ENCODE measurements around the gene CXCR3.
A peak's percentile ranks its signal among the peaks of the same experiment; 100 is the strongest.
"Not testable (repeated sequence)": the region's sequence is repeated elsewhere in the genome, so short reads cannot be mapped to it uniquely, and the experiment has no call there.

The CXCR3 gene

DNA sequence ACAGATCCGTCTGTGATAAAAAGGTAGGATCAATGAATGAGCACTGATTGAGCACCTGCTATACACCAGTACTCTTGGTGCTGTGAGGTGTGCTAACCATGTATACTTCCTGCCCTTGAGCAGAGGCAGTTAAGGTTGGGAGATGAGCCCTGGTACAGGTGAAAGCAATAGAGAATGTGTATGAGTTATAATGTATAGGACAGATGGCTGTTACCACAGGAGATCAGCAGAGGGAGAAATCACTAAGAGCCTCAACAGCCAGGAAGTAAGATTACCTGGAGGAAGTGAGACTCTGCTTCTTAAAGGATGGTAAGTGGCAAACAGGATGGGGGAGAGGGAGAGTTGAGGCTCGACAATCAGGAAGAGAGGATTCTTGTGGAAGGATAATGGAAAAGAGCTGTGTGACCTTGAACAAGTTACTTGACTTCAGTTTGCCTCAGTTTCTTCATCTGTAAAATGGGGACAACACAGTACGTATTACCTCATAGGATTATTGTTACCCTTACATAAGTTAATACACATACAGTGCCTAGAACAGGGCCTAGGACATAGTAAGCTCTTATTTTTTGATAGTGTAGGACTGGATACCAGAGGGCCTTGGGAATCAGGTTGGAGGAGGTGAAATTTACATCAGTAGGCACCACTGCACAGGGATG lies 9.1 kb downstream of the CXCR3 start:
- no peak for DNase-seq

DNA sequence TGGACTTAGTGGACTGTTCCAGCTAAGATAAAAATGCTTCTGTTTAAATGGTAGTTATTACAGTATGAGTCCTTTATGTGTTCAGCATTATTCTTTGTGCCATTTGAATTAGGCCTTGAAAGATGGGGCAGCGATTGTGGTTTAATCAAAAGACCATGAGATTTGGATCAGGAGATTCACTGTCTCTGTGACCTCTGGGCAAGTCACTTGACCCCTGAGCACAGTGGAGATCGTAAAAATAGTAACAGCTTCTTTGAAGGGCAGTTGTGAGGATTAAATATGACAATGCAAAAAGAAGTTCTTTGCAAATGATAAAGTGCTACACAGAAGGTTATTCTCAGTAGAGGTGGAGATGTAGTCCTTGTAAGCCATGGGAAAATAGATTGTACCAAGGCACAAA lies 10.8 kb downstream of the CXCR3 start:
- no peak for DNase-seq

DNA sequence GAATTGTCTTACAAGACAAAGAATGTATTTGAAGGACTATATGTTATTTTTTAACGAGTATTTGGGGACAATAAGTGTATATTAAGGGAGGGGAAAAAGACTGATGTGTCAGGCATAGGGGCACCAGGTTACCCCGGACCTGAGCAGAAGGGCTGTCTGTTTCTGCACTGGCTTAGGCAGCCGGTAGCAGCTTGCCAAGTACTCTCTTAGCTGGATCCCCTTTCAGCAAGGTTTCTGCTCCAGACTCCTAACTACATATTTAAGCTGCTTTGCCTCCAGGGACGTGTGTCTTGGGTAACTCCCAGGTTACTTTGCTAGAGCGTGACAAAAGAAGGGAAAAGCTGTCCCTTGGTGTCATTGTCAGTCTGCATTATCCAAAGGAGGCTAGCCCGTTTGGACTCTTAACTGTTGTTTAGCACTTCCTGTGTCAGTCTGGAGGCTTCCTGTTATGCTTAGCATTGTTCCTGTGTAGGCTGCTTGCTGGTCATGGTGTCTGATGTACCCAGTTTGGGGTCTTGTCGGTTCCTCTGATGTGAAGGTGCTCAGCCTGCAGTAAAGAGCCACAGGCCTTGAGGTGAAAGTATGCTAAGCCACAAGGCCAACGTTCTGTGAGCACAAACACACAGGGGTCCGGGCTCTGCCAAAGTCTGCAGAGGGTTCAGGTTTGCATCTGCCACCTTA lies 11.6 kb downstream of the CXCR3 start:
- no peak for DNase-seq

DNA sequence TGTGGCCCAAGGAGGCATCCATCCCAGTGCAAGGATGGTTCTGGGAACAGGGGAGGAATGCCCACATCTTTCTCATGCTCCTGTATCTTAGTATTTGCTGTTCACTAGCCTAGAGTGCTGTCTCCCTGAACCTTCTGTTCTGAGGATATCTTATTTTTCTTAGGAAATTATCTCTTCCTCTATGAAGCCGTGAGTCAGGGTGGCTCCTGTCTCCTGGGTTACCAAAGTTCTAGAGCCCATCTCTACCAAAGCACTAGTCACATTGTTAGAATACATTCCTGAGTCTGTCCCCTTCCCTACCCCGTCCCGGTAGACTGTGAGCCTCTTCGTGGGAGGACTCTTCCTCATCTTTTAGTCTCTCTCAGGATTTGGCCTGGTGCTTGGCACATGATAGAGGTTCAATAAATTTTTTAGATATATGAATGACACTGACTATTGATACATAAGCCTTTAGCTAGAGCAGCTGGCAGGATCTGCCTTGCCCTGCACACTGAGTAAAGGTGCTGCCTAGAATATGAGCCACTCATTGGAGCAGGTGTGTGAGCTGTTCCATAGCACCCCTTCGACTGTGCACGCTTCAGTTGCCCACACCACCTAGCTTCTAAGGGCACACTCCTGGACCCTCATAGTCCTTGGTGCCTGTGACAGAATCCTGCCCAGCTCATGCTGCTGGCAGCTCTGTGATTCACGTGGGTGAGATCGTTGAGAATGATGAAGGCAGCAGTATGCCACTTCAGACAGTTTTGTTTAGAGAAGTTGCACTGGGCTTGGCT lies 13.3 kb downstream of the CXCR3 start:
- DNase-seq, result no peak

DNA sequence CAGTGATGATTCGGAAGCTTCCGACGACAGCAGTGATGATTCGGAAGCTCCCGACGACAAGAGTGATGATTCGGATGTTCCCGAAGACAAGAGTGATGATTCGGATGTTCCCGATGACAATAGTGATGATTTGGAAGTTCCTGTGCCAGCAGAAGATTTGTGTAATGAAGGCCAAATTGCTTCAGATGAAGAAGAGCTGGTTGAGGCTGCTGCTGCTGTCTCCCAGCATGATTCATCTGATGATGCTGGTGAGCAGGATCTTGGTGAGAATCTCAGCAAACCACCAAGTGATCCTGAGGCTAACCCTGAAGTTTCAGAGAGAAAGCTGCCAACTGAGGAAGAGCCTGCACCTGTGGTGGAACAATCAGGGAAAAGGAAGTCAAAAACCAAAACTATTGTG lies 14.2 kb downstream of the CXCR3 start:
- DNase-seq, result no peak

DNA sequence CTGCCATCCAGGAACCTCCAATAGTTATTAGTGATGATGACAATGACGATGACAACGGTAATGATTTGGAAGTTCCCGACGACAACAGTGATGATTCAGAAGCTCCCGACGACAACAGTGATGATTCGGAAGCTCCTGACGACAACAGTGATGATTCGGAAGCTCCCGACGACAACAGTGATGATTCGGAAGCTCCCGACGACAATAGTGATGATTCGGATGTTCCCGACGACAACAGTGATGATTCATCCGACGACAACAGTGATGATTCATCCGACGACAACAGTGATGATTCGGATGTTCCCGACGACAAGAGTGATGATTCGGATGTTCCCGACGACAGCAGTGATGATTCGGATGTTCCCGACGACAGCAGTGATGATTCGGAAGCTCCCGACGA lies 14.7 kb downstream of the CXCR3 start:
- DNase-seq, result peak; percentile 2

DNA sequence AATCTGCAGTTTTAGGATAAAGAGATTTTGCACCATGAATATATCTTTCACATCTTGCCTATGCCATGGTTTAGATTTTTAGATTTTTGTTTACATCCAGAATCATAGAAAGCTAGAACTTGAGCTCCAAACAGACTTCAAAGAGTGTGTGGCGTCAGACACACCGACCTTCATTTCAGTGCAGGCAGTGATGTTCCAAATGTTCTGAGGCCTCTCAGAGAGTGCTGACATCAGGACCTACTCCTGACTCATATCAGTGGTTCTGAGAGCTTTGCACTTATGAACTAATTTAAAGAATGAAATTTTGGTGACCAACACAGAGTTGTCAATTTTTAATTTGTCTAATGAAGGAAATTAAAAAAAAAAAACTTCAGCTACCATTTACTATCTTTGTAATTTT lies 18.3 kb downstream of the CXCR3 start:
- no peak for DNase-seq

DNA sequence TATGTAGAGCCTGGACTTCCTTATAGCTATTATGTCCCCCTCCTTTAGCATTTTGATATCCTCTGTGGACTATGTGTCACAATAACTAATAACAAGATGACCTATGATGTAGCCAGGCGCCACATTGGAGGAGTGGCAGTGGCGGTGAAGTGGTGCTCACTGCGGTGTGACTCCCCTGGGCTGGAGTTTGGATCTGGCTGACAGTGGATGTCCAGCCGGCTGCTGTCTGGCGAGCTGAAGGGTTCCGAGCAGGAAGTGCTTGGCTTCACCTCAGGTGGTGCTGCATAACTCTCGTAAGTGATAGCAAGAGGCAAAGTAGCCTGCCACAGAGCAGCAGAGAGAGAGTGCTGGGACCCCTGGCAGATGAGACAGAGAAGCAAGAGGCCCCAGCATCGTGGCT lies 25.1 kb downstream of the CXCR3 start:
- DNase-seq, result not testable (repeated sequence)

DNA sequence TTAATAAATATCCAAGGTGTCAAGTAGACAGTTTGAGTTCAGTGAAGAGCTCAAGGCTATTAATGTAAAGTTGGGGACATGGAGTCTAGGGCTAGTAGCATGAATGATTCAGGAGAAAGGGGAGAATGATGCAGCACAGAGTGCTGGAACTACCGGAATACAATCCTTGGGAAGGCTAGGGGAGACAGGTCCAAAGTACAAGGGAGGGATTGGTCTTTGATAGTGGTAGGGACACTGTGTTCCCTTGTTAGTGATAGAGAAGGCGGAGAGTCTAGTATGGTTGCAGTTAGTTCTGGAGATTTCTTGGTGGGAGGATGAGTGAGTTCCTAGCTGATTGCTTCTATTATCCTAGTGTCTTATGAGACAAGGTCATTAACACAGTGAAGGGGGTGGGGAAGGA lies 31.4 kb downstream of the CXCR3 start:
- no peak for DNase-seq

DNA sequence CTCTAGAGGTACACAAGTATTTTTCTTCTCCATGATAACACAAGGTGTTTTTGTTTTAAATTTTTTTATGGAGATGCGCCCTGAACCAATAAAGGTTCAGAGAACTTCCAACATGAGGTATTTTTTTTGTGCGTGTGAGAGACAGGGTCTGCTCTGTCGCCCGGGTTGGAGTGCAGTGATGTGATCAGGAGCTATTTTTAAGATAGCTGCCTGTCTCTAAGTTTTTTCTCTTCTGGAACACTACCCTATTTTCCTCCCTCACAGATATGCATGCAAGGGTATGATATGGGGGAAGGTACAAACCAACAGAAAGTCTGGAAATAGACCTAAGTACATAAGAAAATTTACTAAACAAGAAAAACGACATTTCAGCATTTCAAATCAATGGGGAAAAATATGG lies 37.1 kb downstream of the CXCR3 start:
- no peak for DNase-seq

DNA sequence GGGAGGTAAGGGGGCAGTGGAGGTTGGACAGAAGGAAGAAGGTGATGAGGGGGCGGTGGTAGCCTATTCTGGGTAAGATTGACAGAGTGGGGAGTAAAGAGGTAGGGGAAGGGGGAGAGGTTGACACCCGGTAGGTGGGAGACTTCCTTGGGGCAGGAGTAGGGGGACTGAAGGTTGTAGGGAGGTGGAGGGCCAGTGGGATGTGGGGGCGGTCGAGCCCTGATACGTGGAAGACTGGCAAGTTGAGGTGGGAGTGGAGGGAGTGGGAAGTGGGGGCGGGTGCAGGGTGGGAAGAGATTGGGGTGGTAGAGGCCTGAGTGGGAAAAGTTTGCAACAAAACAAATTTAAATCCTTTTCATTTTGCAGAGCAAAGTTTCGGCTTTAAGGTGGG lies 38.3 kb downstream of the CXCR3 start:
- DNase-seq, result no peak

DNA sequence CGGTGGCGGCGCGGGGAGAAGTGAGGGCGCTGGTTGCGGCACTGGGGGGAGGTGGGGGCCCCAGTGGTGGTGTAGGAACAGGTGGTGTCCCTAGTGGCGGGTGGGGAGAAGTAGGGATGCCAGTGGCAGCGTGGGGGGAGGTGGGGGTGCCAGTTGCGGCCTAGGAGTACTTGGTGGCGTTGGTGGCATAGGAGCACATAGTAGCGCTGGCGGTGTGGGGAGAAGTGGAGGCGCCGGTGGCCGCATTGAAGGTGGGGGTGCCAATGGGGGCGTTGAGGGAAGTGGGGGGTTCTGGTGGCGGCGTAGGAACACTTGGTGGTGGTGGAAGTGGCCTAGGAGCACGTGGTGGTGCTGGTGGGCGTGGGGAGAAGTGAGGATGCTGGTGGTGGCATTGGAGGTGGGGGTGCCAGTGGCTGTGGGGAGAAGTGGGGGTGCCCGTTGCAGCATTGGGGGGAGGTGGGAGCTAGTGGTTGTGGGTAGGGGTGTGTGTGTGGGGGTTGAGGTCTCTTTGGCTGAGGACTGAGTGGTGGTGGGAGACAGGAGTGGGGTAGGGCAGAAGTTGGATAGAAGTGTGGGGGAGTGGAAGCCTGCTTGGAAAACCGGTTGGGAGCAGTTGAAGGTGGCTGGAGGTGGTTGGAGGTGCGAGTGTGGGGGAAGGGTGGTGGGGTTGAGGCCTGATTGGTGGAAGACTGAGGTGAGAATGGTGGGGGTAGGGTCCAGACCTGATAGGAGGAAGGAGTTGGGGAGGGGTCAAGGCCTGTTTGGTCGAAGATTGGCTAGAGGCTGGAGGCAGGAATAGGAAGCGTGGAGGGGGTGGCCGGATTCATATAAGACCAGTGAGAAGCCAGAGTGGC lies 38.9 kb downstream of the CXCR3 start:
- no peak for DNase-seq

DNA sequence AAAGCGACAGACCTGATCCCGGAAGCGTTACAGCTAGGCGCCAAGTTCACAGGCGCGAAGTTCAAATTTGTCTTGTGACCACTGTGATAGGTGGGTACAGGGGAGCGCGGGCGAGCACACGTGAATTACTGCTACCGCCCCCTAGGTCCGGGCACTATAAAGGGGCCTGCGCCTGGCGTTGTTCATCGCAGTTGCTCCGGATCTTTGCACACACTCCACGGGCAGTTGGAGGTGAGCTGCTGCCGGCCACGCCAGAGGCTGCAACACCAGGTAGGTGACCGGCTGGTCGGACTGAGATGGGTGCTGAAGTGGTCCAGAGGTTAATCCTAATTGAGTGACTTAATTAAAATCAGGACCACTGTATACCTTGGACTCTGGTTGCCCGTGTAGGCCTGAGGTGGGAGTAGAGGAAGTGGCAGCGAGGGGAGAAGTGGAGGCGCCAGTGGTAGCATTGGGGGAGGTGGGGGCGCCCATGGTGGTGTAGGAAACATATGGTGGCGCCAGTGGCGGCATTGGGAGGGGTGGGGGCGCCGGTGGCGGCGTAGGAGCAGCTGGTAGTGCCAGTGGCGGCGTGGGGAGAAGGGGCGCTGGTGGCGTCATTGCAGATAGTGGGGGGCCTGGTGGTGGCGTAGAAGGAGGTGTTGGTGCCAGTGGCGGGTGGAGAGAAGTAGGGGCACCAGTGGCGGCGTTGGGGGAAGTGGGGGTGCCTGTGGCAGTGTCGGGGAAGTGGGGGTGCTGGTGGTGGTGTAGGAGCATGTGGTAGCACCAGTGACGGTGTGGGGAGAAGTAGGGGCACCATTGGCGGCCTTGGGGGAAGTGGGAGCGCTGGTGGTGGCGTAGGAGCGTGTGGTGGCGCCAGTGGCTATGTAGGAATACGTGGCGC lies 39.8 kb downstream of the CXCR3 start, which contains the start of gene GCNA:
Gene GCNA, plus strand, starts transcription at position 185 of the 883 bp plus-strand sequence. CDS start 2,385 bp downstream, outside the sequence.
- no peak for DNase-seq

DNA sequence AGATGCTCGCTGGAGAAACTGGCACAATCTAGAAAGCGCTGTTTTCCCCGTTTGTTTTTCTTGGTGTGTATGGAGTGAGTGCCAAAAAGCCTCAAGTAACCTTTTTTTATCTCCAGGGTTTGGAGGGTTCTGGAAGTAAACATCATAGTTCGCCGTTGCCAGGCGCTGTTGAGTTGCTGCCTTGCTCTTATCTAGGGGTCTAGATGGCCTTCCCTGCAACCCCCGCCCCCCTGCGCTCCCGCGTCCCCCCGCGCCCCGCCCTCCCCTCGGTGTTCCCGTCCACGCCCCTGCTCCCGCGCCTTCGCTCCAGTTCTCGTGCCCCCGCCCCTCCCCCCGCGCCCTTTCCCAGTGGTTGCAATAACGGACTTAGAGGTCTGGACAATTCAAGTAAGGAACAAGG lies 40.6 kb downstream of the CXCR3 start:
- DNase-seq, result no peak

DNA sequence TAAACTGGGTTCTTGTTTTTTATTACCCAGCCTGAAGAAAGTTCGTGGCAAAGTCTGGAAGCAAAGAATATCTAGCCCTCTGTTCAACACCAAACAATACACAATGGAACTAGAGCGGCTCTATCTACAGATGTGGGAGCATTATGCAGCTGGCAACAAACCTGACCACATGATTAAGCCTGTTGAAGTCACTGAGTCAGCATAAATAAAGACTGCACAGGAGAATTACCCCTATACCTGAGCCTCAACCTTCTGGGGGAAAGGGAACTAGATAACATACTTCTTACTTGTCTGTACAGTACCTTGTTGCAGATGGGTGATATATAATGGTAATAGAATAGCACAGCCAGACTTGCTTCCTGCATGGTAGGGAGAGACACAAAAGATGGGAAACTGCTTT lies 44.7 kb downstream of the CXCR3 start:
- DNase-seq, result no peak

DNA sequence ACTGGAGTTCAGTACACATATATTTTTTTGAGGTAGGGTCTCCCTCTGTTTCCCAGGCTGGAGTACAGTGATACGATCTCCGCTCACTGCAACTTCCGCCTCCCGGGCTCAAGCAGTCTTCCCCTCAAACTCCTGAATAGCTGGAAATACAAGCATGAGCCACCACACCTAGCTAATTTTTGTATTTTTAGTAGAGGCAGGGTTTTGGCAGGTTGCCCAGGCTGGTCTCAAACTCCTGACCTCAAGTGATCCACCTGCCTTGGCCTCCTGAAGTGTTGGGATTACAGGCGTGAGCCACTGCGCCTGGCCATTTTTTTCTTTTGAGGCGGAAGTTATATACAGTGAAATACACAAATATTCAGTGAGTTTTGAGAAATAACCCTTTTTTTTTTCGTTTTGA lies 46.9 kb downstream of the CXCR3 start:
- not testable (repeated sequence) for DNase-seq
